ENCODE results near the gene PPARD.
A peak's percentile ranks its signal among the peaks of the same experiment; 100 is the strongest.
"Not testable (repeated sequence)": the region's sequence is repeated elsewhere in the genome, so short reads cannot be mapped to it uniquely, and the experiment has no call there.

The PPARD gene

GRCh38 chr6:35386989-35387388 lies 44.6 kb downstream of the PPARD start:
- DNase-seq = no peak

GRCh38 chr6:35388030-35388429 lies 45.7 kb downstream of the PPARD start:
- no peak for DNase-seq

GRCh38 chr6:35388772-35389352 lies 46.5 kb downstream of the PPARD start:
- no peak for DNase-seq

GRCh38 chr6:35389386-35389785 lies 47.0 kb downstream of the PPARD start:
- not testable (repeated sequence) for DNase-seq

GRCh38 chr6:35391240-35391968 lies 49.0 kb downstream of the PPARD start:
- no peak for DNase-seq

GRCh38 chr6:35392111-35392702 lies 49.8 kb downstream of the PPARD start:
- peak; percentile 85 for DNase-seq

- DNase-seq = no peak
Observed at GRCh38 chr6:35392773-35393672, 50.7 kb downstream of the PPARD start.

GRCh38 chr6:35396991-35397390 lies 54.6 kb downstream of the PPARD start:
- DNase-seq = no peak

GRCh38 chr6:35397806-35398418 lies 55.6 kb downstream of the PPARD start:
- DNase-seq = no peak

GRCh38 chr6:35398526-35398925 lies 56.2 kb downstream of the PPARD start:
- DNase-seq = no peak

- peak; percentile 29 for DNase-seq
Observed at GRCh38 chr6:35400111-35400510, 57.8 kb downstream of the PPARD start.

- DNase-seq = no peak
Observed at GRCh38 chr6:35400901-35401311, 58.5 kb downstream of the PPARD start.

GRCh38 chr6:35401514-35401913 lies 59.2 kb downstream of the PPARD start:
- no peak for DNase-seq

GRCh38 chr6:35402136-35402855 lies 59.9 kb downstream of the PPARD start:
- no peak for DNase-seq

GRCh38 chr6:35402856-35403191 lies 60.5 kb downstream of the PPARD start:
- no peak for DNase-seq

GRCh38 chr6:35403544-35404442 lies 61.4 kb downstream of the PPARD start:
- no peak for DNase-seq

- DNase-seq = no peak
Observed at GRCh38 chr6:35406711-35407485, 64.5 kb downstream of the PPARD start.

GRCh38 chr6:35409245-35409644 lies 66.9 kb downstream of the PPARD start:
- no peak for DNase-seq

GRCh38 chr6:35410131-35410530 lies 67.8 kb downstream of the PPARD start:
- DNase-seq = no peak

- no peak for DNase-seq
Observed at GRCh38 chr6:35411066-35411465, 68.7 kb downstream of the PPARD start.

All from DMS79 treated with DMSO at 0.1 percent for 48 hours (cell line).